GM23248 (cell line): Measurements from ENCODE around the gene ADSS1.

Experiments used
- EZH2 ChIP-seq: fragments of 200-600 bp; sonication (generic); IDR thresholded peaks from 2 replicates; pipeline ENCODE4 v1.6.1; 2018; ENCODE audit warnings: antibody characterized with exemption, mild to moderate bottlenecking; ENCODE audit not compliant: insufficient read depth, poor library complexity, severe bottlenecking
- EZH2phosphoT487 ChIP-seq: fragments of 200-600 bp; sonication (generic); IDR thresholded peaks from 2 replicates; pipeline ENCODE4 v1.6.1; 2018; ENCODE audit warnings: antibody characterized with exemption, moderate library complexity, mild to moderate bottlenecking, low read depth; ENCODE audit not compliant: insufficient read depth

DNA sequence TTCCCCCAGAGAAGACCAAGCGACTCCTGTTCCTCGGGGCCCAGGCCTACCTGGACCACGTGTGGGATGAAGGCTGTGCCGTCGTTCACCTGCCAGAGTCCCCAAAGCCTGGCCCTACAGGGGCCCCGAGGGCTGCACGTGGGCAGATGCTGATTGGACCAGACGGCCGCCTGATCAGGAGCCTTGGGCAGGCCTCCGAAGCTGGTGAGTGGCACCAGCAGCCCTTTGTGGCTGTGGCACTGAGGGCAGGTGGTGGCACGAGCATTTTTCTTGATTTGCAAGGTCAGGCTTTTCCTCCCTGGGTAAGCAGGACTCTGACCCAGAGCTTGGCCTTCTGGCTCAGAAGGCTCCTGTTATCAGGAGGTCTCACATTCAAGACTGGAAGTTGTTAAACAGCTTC, 31.6 kb downstream of the ADSS1 start:
- no peak for TF ChIP-seq EZH2phosphoT487
- TF ChIP-seq EZH2 = no peak
